DND-41 (cell line): Measurements from ENCODE around the gene CERKL.

Experiments
- ATAC-seq: fragments of 200-7000 bp; cut with Tn5 transposase; 3 replicates; pipeline ENCODE4 v1.9.1; 2021; ENCODE audit warnings: low read depth; ENCODE audit not compliant: insufficient read depth
- DNase-seq: peaks from one replicate; pipeline ENCODE4 v3.0.0-alpha.2; 2020
- H2AFZ ChIP-seq: 2 replicates; pipeline ENCODE4 v1.6.0; 2012; ENCODE audit warnings: low read depth, low read length
- H3K27ac ChIP-seq: 2 replicates; pipeline ENCODE4 v1.5.1; 2012; ENCODE audit warnings: low read length, inconsistent platforms
- H3K27me3 ChIP-seq: fragments of 200-600 bp; sonication (generic); 2 replicates; pipeline ENCODE4 v1.6.0; 2012; ENCODE audit warnings: low read length, mild to moderate bottlenecking, inconsistent platforms; ENCODE audit not compliant: insufficient read depth, poor library complexity
- H3K36me3 ChIP-seq: 2 replicates; pipeline ENCODE4 v1.5.1; 2012; ENCODE audit warnings: low read length, inconsistent platforms; ENCODE audit not compliant: insufficient read depth
- H3K4me1 ChIP-seq: 2 replicates; pipeline ENCODE4 v1.5.1; 2012; ENCODE audit warnings: mild to moderate bottlenecking, low read length; ENCODE audit not compliant: insufficient read depth
- H3K4me2 ChIP-seq: 2 replicates; pipeline ENCODE4 v1.6.0; 2012; ENCODE audit warnings: mild to moderate bottlenecking, moderate library complexity, low read length, inconsistent platforms; ENCODE audit not compliant: insufficient read depth
- H3K4me3 ChIP-seq, 2 experiments: fragments of 200-600 bp in 1 of 2; shearing (Covaris generic) in 1 of 2; 2 replicates each; pipeline ENCODE4 v1.5.1; 2012 to 2016; ENCODE audit warnings: inconsistent platforms in 2 of 2, low read length in 2 of 2, mild to moderate bottlenecking in 2 of 2, low read depth in 1 of 2, moderate library complexity in 1 of 2
- H3K79me2 ChIP-seq: 2 replicates; pipeline ENCODE4 v1.6.0; 2012; ENCODE audit warnings: low read length, inconsistent platforms; ENCODE audit not compliant: insufficient read depth
- H3K9ac ChIP-seq: 2 replicates; pipeline ENCODE4 v1.6.0; 2012; ENCODE audit warnings: low read depth, mild to moderate bottlenecking, inconsistent platforms, low read length, moderate library complexity
- H3K9me3 ChIP-seq: 2 replicates; pipeline ENCODE4 v1.5.1; 2012; ENCODE audit warnings: low read length, moderate library complexity, mild to moderate bottlenecking, inconsistent platforms; ENCODE audit not compliant: insufficient read depth, severe bottlenecking
- H4K20me1 ChIP-seq: 2 replicates; pipeline ENCODE4 v1.6.0; 2012; ENCODE audit warnings: low read length; ENCODE audit not compliant: insufficient read depth
- EZH2 ChIP-seq: IDR thresholded peaks from 3 replicates; pipeline ENCODE4 v1.6.1; 2012; ENCODE audit warnings: borderline replicate concordance, low read depth, mild to moderate bottlenecking, moderate library complexity, low read length, inconsistent platforms; ENCODE audit not compliant: severe bottlenecking
- TF ChIP-seq, protein P1 (sequence below): IDR thresholded peaks from 2 replicates; pipeline ENCODE4 v1.5.1; 2012; ENCODE audit warnings: borderline replicate concordance, low read length, moderate library complexity, mild to moderate bottlenecking; ENCODE audit not compliant: poor library complexity, severe bottlenecking; ENCODE audit errors: extremely low read depth

CERKL gene

GRCh38 chr2:181570833-181571661, 85.9 kb downstream of the CERKL start:
- Histone ChIP-seq H3K27me3 (no peaks in the 10 kb centered on the region), H3K9ac (no peak overlapping the region), H3K36me3 (no peaks in the 10 kb centered on the region), H3K4me1 (no peaks in the 10 kb centered on the region), H3K27ac (no peak overlapping the region), H2AFZ (no peak overlapping the region), H3K9me3 (no peaks in the 10 kb centered on the region), H3K4me2 (0 out of 2 replicates have a peak overlapping the region, but pooled peaks have one; percentile 5), H4K20me1 (no peaks in the 10 kb centered on the region), H3K79me2 (no peaks in the 10 kb centered on the region), H3K4me3 (no peak overlapping the region)
- TF ChIP-seq, protein P1, sequence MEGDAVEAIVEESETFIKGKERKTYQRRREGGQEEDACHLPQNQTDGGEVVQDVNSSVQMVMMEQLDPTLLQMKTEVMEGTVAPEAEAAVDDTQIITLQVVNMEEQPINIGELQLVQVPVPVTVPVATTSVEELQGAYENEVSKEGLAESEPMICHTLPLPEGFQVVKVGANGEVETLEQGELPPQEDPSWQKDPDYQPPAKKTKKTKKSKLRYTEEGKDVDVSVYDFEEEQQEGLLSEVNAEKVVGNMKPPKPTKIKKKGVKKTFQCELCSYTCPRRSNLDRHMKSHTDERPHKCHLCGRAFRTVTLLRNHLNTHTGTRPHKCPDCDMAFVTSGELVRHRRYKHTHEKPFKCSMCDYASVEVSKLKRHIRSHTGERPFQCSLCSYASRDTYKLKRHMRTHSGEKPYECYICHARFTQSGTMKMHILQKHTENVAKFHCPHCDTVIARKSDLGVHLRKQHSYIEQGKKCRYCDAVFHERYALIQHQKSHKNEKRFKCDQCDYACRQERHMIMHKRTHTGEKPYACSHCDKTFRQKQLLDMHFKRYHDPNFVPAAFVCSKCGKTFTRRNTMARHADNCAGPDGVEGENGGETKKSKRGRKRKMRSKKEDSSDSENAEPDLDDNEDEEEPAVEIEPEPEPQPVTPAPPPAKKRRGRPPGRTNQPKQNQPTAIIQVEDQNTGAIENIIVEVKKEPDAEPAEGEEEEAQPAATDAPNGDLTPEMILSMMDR = peak; percentile 60
- TF ChIP-seq EZH2 = no peak
- no peak for ATAC-seq
- DNase-seq = no peak

DNA sequence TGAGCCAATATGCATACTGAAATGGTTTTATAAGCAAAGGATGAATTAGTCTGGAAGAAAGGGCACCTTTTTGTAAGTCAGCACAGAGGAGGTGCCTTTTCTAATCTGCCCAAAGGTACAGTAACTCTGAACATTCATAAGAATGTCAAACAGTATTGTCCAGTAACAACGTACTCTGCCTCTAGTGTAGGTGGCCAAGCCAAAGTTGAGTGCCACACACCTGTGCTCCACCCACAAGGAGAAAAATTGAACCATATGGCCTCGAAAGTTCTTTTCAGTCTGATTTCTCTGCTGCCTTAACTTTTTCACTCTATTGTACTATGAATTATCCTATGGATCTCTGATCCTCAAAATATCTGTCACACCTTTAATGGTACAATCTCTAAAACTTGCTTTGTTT, 86.8 kb downstream of the CERKL start:
- H4K20me1 ChIP-seq = no peaks in the 10 kb centered on the region
- H3K9ac ChIP-seq = no peak overlapping the region
- ATAC-seq (no peak), DNase-seq (no peak)
- no peaks in the 10 kb centered on the region for H3K4me1 ChIP-seq
- no peaks in the 10 kb centered on the region for H3K27me3 ChIP-seq
- H3K36me3 ChIP-seq = no peaks in the 10 kb centered on the region
- H2AFZ ChIP-seq = no peak overlapping the region
- H3K4me2 ChIP-seq = no peak overlapping the region
- H3K4me3 ChIP-seq = no peak overlapping the region
- no peaks in the 10 kb centered on the region for H3K79me2 ChIP-seq
- H3K27ac ChIP-seq = no peak overlapping the region
- no peaks in the 10 kb centered on the region for H3K9me3 ChIP-seq
- TF ChIP-seq, protein P1 = no peak
- no peak for TF ChIP-seq EZH2

DNA sequence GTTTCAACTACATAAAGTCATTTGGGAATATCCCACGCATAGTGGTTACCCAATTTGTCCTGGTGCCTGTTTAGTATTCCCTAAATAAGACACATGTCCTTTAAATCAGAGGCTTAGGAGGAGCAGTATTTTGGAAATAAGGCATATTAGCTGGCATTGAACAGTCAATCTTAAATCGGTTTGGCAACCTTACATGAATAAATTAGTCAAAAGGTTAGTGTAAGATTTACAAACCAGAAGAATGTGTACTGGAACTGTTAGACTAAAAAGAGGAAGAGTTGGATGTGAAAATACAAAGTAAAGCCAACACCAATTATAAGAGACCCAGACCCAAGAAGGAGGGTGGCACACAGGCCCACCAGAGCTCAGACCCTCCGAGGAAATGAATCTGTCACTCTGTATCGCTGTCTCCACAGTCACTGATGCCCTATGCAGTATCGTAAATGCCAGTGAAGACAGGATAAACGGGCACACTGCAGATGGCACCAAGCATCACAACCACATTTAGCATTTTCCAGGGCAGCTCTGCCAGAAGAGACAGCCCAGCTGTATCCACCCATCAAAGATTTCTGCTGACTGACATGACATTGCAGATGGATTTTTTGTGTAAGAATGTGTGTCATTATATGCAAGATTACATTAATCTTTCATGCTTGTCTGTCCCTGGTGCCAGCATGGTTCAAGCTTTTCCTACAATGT, 90.4 kb downstream of the CERKL start:
- Histone ChIP-seq H3K36me3 (no peaks in the 10 kb centered on the region), H3K9ac (no peak overlapping the region), H3K79me2 (no peaks in the 10 kb centered on the region), H3K4me3 (no peak overlapping the region), H2AFZ (no peak overlapping the region), H3K27me3 (no peaks in the 10 kb centered on the region), H3K4me2 (no peak overlapping the region), H3K9me3 (no peaks in the 10 kb centered on the region), H3K4me1 (no peaks in the 10 kb centered on the region), H4K20me1 (no peaks in the 10 kb centered on the region), H3K27ac (no peak overlapping the region)
- DNase-seq (no peak), ATAC-seq (no peak)
- TF ChIP-seq, protein P1 = no peak
- TF ChIP-seq EZH2 = no peak
